ENCODE measurements around the gene TRABD2B.

GRCh38 chr1:47808612-47809011 is 188.6 kb downstream of the TRABD2B start:
- no peak for TF ChIP-seq POLR2A (IDR thresholded peaks at IDR 0.05)
- TF ChIP-seq, protein P1, sequence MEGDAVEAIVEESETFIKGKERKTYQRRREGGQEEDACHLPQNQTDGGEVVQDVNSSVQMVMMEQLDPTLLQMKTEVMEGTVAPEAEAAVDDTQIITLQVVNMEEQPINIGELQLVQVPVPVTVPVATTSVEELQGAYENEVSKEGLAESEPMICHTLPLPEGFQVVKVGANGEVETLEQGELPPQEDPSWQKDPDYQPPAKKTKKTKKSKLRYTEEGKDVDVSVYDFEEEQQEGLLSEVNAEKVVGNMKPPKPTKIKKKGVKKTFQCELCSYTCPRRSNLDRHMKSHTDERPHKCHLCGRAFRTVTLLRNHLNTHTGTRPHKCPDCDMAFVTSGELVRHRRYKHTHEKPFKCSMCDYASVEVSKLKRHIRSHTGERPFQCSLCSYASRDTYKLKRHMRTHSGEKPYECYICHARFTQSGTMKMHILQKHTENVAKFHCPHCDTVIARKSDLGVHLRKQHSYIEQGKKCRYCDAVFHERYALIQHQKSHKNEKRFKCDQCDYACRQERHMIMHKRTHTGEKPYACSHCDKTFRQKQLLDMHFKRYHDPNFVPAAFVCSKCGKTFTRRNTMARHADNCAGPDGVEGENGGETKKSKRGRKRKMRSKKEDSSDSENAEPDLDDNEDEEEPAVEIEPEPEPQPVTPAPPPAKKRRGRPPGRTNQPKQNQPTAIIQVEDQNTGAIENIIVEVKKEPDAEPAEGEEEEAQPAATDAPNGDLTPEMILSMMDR (IDR thresholded peaks at IDR 0.05) = no peak
